ENCODE data around the gene STAG1.

STAG1 gene

DNA sequence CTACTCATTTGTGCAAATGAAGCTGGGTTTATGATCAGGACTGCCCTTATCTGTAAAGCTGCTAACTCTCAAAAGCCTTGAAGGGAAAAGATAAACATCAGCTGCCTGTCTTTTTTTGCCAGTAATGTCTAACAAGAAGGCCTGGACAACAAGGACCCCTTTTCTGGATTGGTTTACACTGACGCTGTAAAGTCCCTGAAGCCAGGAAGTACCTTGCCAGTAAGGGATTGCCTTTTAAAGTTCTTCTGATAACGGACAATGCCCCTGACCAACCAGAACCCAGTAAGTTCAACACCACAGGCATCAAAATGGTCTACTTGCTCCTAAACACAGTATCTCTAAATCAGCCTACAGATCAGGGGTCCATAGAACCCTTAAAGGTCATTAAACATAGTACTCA, 324.0 kb downstream of the STAG1 start:
- Histone ChIP-seq H3K27ac (ENCODE audit: low read depth, low read length) (no peak overlapping the region), H3K9me2 (replicated peaks; ENCODE audit: insufficient read depth, low read length) (no peaks in the 10 kb centered on the region), H3K4me2 (ENCODE audit: low read depth, low read length, poor library complexity, severe bottlenecking) (no peak overlapping the region), H3K9ac (ENCODE audit: low read length) (no peak overlapping the region), H3K9me3 (ENCODE audit: insufficient read depth, low read length) (no peaks in the 10 kb centered on the region), H4K20me1 (ENCODE audit: low read depth, low read length) (no peaks in the 10 kb centered on the region), H3K79me2 (ENCODE audit: insufficient read depth, low read length) (no peaks in the 10 kb centered on the region), H2AFZ (ENCODE audit: low read depth, low read length, severe bottlenecking) (no peak overlapping the region), H3K27me3 (ENCODE audit: low read length) (no peaks in the 10 kb centered on the region), H3K36me3 (ENCODE audit: low read length) (peaks cover 3% of the 10 kb centered on the region; the same call in 1 of the 2 replicates), H3K4me3 (ENCODE audit: insufficient read depth, low read length, poor library complexity, severe bottlenecking) (no peak overlapping the region), H3F3A (ENCODE audit: insufficient read depth) (peaks cover 2% of the 10 kb centered on the region; the same call in 1 of the 2 replicates)
- TF ChIP-seq, protein P1, sequence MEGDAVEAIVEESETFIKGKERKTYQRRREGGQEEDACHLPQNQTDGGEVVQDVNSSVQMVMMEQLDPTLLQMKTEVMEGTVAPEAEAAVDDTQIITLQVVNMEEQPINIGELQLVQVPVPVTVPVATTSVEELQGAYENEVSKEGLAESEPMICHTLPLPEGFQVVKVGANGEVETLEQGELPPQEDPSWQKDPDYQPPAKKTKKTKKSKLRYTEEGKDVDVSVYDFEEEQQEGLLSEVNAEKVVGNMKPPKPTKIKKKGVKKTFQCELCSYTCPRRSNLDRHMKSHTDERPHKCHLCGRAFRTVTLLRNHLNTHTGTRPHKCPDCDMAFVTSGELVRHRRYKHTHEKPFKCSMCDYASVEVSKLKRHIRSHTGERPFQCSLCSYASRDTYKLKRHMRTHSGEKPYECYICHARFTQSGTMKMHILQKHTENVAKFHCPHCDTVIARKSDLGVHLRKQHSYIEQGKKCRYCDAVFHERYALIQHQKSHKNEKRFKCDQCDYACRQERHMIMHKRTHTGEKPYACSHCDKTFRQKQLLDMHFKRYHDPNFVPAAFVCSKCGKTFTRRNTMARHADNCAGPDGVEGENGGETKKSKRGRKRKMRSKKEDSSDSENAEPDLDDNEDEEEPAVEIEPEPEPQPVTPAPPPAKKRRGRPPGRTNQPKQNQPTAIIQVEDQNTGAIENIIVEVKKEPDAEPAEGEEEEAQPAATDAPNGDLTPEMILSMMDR (IDR thresholded peaks at IDR 0.05; ENCODE audit: insufficient read depth, low read length, poor library complexity, severe bottlenecking): no peak
- no peak for TF ChIP-seq EZH2phosphoT487 (conservative IDR thresholded peaks at IDR 0.05; ENCODE audit: low read length)

DNA sequence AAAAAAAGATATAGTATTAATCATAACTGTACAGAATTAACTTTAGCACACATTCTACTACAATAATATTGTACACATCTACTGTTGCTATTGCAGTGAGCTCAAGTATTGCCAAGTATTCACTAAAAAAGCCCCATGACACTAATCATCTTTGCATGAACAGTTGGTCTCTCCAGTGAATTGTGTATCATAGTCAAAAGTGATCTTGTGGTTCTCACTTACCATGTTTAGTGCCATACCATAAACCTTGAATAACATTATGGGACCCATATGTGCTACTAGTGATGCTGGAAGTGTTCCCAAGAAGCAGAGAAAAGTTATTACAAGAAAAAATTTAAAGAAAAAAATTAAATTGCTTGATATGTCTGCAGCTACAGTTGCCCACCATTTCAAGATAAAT, 324.9 kb downstream of the STAG1 start:
- Histone ChIP-seq H3K4me3 (ENCODE audit: insufficient read depth, low read length, poor library complexity, severe bottlenecking) (no peak overlapping the region), H3K27me3 (ENCODE audit: low read length) (no peaks in the 10 kb centered on the region), H3K27ac (ENCODE audit: low read depth, low read length) (no peak overlapping the region), H3K9ac (ENCODE audit: low read length) (no peak overlapping the region), H3K4me2 (ENCODE audit: low read depth, low read length, poor library complexity, severe bottlenecking) (no peak overlapping the region), H3K9me2 (replicated peaks; ENCODE audit: insufficient read depth, low read length) (no peaks in the 10 kb centered on the region), H3K79me2 (ENCODE audit: insufficient read depth, low read length) (no peaks in the 10 kb centered on the region), H3K9me3 (ENCODE audit: insufficient read depth, low read length) (no peaks in the 10 kb centered on the region), H4K20me1 (ENCODE audit: low read depth, low read length) (no peaks in the 10 kb centered on the region), H3F3A (ENCODE audit: insufficient read depth) (peaks cover 12% of the 10 kb centered on the region; the same call in 1 of the 2 replicates), H2AFZ (ENCODE audit: low read depth, low read length, severe bottlenecking) (no peak overlapping the region), H3K36me3 (ENCODE audit: low read length) (peaks cover 3% of the 10 kb centered on the region; the same call in 1 of the 2 replicates)
- TF ChIP-seq, protein P1 (IDR thresholded peaks at IDR 0.05; ENCODE audit: insufficient read depth, low read length, poor library complexity, severe bottlenecking): no peak
- no peak for TF ChIP-seq EZH2phosphoT487 (conservative IDR thresholded peaks at IDR 0.05; ENCODE audit: low read length)

DNA sequence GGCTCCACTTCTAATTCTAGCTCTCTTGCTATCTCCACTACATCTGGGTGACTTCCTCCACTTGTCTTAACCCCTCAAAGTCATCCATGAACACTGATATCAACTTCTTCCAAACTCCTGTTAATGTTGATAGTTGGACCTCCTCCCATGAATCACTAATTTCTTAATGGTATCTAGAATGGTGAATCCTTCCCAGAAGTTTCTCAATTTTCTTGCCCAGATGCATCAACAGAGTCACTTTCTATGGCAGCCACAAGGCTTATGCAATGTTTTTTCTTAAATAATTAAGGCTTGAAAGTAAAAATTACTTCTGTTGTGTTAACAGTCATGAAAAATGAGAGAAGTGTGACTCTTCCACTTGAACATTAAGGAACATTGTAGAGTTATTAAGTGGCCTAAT, 337.7 kb downstream of the STAG1 start:
- Histone ChIP-seq H3F3A (ENCODE audit: insufficient read depth) (no peaks in the 10 kb centered on the region), H3K4me2 (ENCODE audit: low read depth, low read length, poor library complexity, severe bottlenecking) (no peak overlapping the region), H3K9ac (ENCODE audit: low read length) (no peak overlapping the region), H3K27ac (ENCODE audit: low read depth, low read length) (no peak overlapping the region), H4K20me1 (ENCODE audit: low read depth, low read length) (no peaks in the 10 kb centered on the region), H3K27me3 (ENCODE audit: low read length) (no peaks in the 10 kb centered on the region), H3K9me2 (replicated peaks; ENCODE audit: insufficient read depth, low read length) (no peaks in the 10 kb centered on the region), H3K9me3 (ENCODE audit: insufficient read depth, low read length) (no peaks in the 10 kb centered on the region), H2AFZ (ENCODE audit: low read depth, low read length, severe bottlenecking) (no peak overlapping the region), H3K79me2 (ENCODE audit: insufficient read depth, low read length) (no peaks in the 10 kb centered on the region), H3K36me3 (ENCODE audit: low read length) (peaks cover 8% of the 10 kb centered on the region), H3K4me3 (ENCODE audit: insufficient read depth, low read length, poor library complexity, severe bottlenecking) (no peak overlapping the region)
- TF ChIP-seq, protein P1 (IDR thresholded peaks at IDR 0.05; ENCODE audit: insufficient read depth, low read length, poor library complexity, severe bottlenecking): no peak
- no peak for TF ChIP-seq EZH2phosphoT487 (conservative IDR thresholded peaks at IDR 0.05; ENCODE audit: low read length)

Measured in SU-DHL-6 (cell line).